Loucy (cell line): ENCODE measurements around the gene CYB5D1.

ENCODE experiments used
- CTCF ChIP-seq: fragments of 200-600 bp; sonication (generic); conservative IDR thresholded peaks from 2 replicates; pipeline ENCODE4 v1.5.1; 2014; ENCODE audit warnings: mild to moderate bottlenecking, antibody characterized with exemption, low read length
- EZH2phosphoT487 ChIP-seq: fragments of 200-600 bp; IDR thresholded peaks from 2 replicates; pipeline ENCODE4 v1.6.1; 2018; ENCODE audit warnings: antibody characterized with exemption, mild to moderate bottlenecking, moderate library complexity, borderline replicate concordance

- no peak for TF ChIP-seq CTCF
- no peak for TF ChIP-seq EZH2phosphoT487
Observed at GRCh38 chr17:7880076-7880868, 22.5 kb downstream of the CYB5D1 start.
